ENCODE data around the gene CHST9. TPM values are rescaled to one million over a fixed set of nuclear protein-coding genes. Genes with fewer than 3 reads are reported as not detected.
A peak's percentile ranks its signal among the peaks of the same experiment; 100 is the strongest.

The CHST9 gene
- total and polyA plus RNA-seq, 2 donors from 2014 or later: 1.5 to 9.8 TPM

- FAIRE-seq: no peak
- no peak for TF ChIP-seq CTCF (IDR thresholded peaks at IDR 0.05; ENCODE audit: borderline replicate concordance, extremely low read depth, insufficient read depth)
- no peaks in the 10 kb centered on the region for H3K9me3 ChIP-seq (ENCODE audit: control insufficient read depth in 2 of 3, insufficient read depth in 1 of 3, low read length in 3 of 3)
- peaks cover 2% of the 10 kb centered on the region for H3K27me3 ChIP-seq (ENCODE audit: control insufficient read depth, insufficient read depth, low read length)
- H3K36me3 ChIP-seq (ENCODE audit: control insufficient read depth in 2 of 3, insufficient read depth in 3 of 3, low read length in 3 of 3): no peaks in the 10 kb centered on the region
- H3K9ac ChIP-seq (ENCODE audit: low read length in 3 of 3): no peak overlapping the region
- H3K27ac ChIP-seq (ENCODE audit: low read depth in 2 of 2, low read length in 2 of 2): no peak overlapping the region
- no peaks in the 10 kb centered on the region for H3K4me1 ChIP-seq (ENCODE audit: control insufficient read depth in 2 of 3, insufficient read depth in 2 of 3, low read depth in 1 of 3, low read length in 3 of 3)
- no peak overlapping the region for H3K4me3 ChIP-seq (ENCODE audit: low read length in 3 of 3)
- DNase-seq: peak in 1 of 5 donors; percentile 18
- intact Hi-C loops (cut with DNase I): no loop called here
These were observed 3.4 kb downstream of the CHST9 start for GRCh38 chr18:27181726-27182125.

GRCh38 chr18:27178424-27178823 lies 6.7 kb downstream of the CHST9 start:
- Histone ChIP-seq H3K27ac (ENCODE audit: low read depth in 2 of 2, low read length in 2 of 2) (no peak overlapping the region), H3K4me3 (ENCODE audit: low read length in 3 of 3) (no peak overlapping the region), H3K9me3 (ENCODE audit: control insufficient read depth in 2 of 3, insufficient read depth in 1 of 3, low read length in 3 of 3) (no peaks in the 10 kb centered on the region), H3K9ac (ENCODE audit: low read length in 3 of 3) (no peak overlapping the region), H3K36me3 (ENCODE audit: control insufficient read depth in 2 of 3, insufficient read depth in 3 of 3, low read length in 3 of 3) (no peaks in the 10 kb centered on the region), H3K27me3 (ENCODE audit: control insufficient read depth, insufficient read depth, low read length) (no peaks in the 10 kb centered on the region), H3K4me1 (ENCODE audit: control insufficient read depth in 2 of 3, insufficient read depth in 2 of 3, low read depth in 1 of 3, low read length in 3 of 3) (no peaks in the 10 kb centered on the region)
- intact Hi-C loops (cut with DNase I): no loop called here
- FAIRE-seq (no peak), DNase-seq (no peak)
- TF ChIP-seq CTCF (IDR thresholded peaks at IDR 0.05; ENCODE audit: borderline replicate concordance, extremely low read depth, insufficient read depth): no peak

- peak in 1 of 5 donors; percentile 3 for DNase-seq
- Histone ChIP-seq H3K9me3 (ENCODE audit: control insufficient read depth in 2 of 3, insufficient read depth in 1 of 3, low read length in 3 of 3) (no peaks in the 10 kb centered on the region), H3K27ac (ENCODE audit: low read depth in 2 of 2, low read length in 2 of 2) (no peak overlapping the region), H3K27me3 (ENCODE audit: control insufficient read depth, insufficient read depth, low read length) (no peaks in the 10 kb centered on the region), H3K4me3 (ENCODE audit: low read length in 3 of 3) (no peak overlapping the region), H3K36me3 (ENCODE audit: control insufficient read depth in 2 of 3, insufficient read depth in 3 of 3, low read length in 3 of 3) (no peaks in the 10 kb centered on the region), H3K4me1 (ENCODE audit: control insufficient read depth in 2 of 3, insufficient read depth in 2 of 3, low read depth in 1 of 3, low read length in 3 of 3) (no peaks in the 10 kb centered on the region), H3K9ac (ENCODE audit: low read length in 3 of 3) (no peak overlapping the region)
- intact Hi-C loops (cut with DNase I): no loop called here
- TF ChIP-seq CTCF (IDR thresholded peaks at IDR 0.05; ENCODE audit: borderline replicate concordance, extremely low read depth, insufficient read depth): no peak
- FAIRE-seq: no peak
These were observed 9.2 kb downstream of the CHST9 start for GRCh38 chr18:27175914-27176313.

GRCh38 chr18:27175245-27175644 lies 9.9 kb downstream of the CHST9 start:
- H3K27ac ChIP-seq (ENCODE audit: low read depth in 2 of 2, low read length in 2 of 2): no peak overlapping the region
- H3K9me3 ChIP-seq (ENCODE audit: control insufficient read depth in 2 of 3, insufficient read depth in 1 of 3, low read length in 3 of 3): no peaks in the 10 kb centered on the region
- no peak overlapping the region for H3K4me3 ChIP-seq (ENCODE audit: low read length in 3 of 3)
- H3K4me1 ChIP-seq (ENCODE audit: control insufficient read depth in 2 of 3, insufficient read depth in 2 of 3, low read depth in 1 of 3, low read length in 3 of 3): no peaks in the 10 kb centered on the region
- no peak for TF ChIP-seq CTCF (IDR thresholded peaks at IDR 0.05; ENCODE audit: borderline replicate concordance, extremely low read depth, insufficient read depth)
- DNase-seq (no peak), FAIRE-seq (no peak)
- H3K9ac ChIP-seq (ENCODE audit: low read length in 3 of 3): no peak overlapping the region
- H3K27me3 ChIP-seq (ENCODE audit: control insufficient read depth, insufficient read depth, low read length): no peaks in the 10 kb centered on the region
- no peaks in the 10 kb centered on the region for H3K36me3 ChIP-seq (ENCODE audit: control insufficient read depth in 2 of 3, insufficient read depth in 3 of 3, low read length in 3 of 3)
- intact Hi-C loops (cut with DNase I): no loop called here

Data from kidney (tissue), 14 donors.